SH-SY5Y (cell line): ENCODE data around the gene LHX8.

Experiments used
- GATA2 ChIP-seq: IDR thresholded peaks from 2 replicates; pipeline ENCODE4 v1.6.1; 2011; ENCODE audit warnings: mild to moderate bottlenecking, low read depth, low read length
- GATA3 ChIP-seq: IDR thresholded peaks from 2 replicates; pipeline ENCODE4 v1.6.1; 2011; ENCODE audit warnings: low read depth, mild to moderate bottlenecking, low read length, moderate library complexity

GRCh38 chr1:75134647-75135572 is 722 bp downstream of the LHX8 start:
- no peak for TF ChIP-seq GATA2
- TF ChIP-seq GATA3, result no peak
